ENCODE data around the gene PTPRB.

- no peak for TF ChIP-seq POLR2A (IDR thresholded peaks at IDR 0.05; ENCODE audit: extremely low read depth, insufficient read length)
- no peak for TF ChIP-seq CTCF (IDR thresholded peaks at IDR 0.05; ENCODE audit: low read depth, low read length)
- TF ChIP-seq MYC (IDR thresholded peaks at IDR 0.05; ENCODE audit: low read depth, low read length), result no peak
These were observed 24.4 kb upstream of the PTPRB start for GRCh38 chr12:70661466-70662161.
